ENCODE results near the gene MDC1. TPM values are rescaled to one million over a fixed set of nuclear protein-coding genes. Genes with fewer than 3 reads are reported as not detected.

MDC1 gene
- total RNA-seq, 1 donor from 2014 or later: 24.5 TPM

DNA sequence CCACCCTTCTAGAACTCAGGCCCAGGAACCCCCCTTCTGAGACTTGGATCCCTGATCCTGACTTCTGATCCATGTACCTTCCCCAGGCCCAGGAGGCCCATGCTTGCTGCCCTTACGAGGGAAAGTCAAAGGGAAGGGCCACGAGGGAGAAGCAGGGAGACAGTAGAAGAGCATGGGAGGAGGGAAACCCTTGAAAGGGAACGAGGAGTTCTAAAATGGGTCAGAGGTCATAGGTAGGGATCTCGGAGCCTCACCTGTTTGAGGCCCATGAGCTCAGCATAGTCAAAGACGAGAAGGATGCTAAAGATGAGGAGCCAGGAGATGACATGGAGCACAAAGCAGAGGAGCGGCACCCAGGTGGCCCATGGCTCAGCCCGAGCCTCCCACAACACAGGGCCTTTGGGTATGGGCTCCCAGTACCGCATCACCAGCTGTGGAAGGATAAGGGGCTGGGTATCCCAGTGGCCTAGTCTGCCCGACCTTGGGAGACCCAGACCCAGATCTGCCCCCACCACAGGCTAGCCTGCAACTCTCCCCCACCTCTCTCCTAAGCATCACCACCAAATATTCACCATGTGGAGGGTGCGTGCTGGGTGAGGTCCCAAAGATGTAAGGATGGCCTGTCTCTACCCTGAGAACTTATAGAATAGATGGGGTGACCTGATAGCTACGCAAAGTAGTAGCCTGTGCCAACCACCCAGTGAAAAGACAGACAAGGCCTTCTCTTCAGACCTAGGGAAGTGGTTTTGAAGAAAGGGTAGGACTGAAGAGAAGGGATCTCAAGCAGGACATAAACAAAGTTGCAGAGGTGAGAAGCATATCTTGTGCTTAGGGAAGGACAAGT is 27.8 kb downstream of the MDC1 start:
- peak; percentile 35 for DNase-seq
- peak overlapping the region; percentile 64 for H3K4me3 ChIP-seq
- ATAC-seq: no peak
- intact Hi-C loops (cut with DNase I): no loop called here
- H3K27ac ChIP-seq: peak overlapping the region; percentile 89
- peaks cover 51% of the 10 kb centered on the region for H3K4me1 ChIP-seq
- H3K9me3 ChIP-seq: no peaks in the 10 kb centered on the region
- H3K27me3 ChIP-seq (ENCODE audit: low read depth): no peaks in the 10 kb centered on the region
- TF ChIP-seq, protein P1, sequence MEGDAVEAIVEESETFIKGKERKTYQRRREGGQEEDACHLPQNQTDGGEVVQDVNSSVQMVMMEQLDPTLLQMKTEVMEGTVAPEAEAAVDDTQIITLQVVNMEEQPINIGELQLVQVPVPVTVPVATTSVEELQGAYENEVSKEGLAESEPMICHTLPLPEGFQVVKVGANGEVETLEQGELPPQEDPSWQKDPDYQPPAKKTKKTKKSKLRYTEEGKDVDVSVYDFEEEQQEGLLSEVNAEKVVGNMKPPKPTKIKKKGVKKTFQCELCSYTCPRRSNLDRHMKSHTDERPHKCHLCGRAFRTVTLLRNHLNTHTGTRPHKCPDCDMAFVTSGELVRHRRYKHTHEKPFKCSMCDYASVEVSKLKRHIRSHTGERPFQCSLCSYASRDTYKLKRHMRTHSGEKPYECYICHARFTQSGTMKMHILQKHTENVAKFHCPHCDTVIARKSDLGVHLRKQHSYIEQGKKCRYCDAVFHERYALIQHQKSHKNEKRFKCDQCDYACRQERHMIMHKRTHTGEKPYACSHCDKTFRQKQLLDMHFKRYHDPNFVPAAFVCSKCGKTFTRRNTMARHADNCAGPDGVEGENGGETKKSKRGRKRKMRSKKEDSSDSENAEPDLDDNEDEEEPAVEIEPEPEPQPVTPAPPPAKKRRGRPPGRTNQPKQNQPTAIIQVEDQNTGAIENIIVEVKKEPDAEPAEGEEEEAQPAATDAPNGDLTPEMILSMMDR (IDR thresholded peaks at IDR 0.05): no peak
- H3K36me3 ChIP-seq: no peaks in the 10 kb centered on the region

DNA sequence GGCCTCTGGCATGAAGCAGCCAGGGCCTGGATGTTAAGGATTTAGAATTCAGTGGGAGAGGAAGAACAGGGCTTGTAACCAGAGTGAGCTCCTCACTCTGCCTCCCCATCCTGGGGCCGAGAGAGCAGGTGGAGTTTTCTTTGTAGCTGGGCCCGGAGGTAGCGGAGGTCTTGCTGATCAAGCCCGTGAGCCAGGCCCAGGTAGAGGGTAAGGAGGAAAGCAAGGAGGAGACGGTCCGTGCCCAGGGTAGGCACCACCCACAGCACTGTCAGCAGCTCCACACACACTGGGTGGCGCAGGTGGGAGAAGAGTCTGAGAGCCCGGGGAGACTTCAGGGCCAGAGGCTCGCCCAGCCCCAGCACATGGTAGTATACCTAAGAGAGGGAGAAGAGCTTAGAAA is 28.5 kb downstream of the MDC1 start:
- Histone ChIP-seq H3K27ac (peak overlapping the region; percentile 89), H3K36me3 (no peaks in the 10 kb centered on the region), H3K9me3 (no peaks in the 10 kb centered on the region), H3K4me1 (peaks cover 51% of the 10 kb centered on the region), H3K27me3 (ENCODE audit: low read depth) (no peaks in the 10 kb centered on the region), H3K4me3 (peak overlapping the region; percentile 81)
- ATAC-seq (no peak), DNase-seq (peak; percentile 43)
- intact Hi-C loops (cut with DNase I): no loop called here
- TF ChIP-seq, protein P1 (IDR thresholded peaks at IDR 0.05): no peak

DNA sequence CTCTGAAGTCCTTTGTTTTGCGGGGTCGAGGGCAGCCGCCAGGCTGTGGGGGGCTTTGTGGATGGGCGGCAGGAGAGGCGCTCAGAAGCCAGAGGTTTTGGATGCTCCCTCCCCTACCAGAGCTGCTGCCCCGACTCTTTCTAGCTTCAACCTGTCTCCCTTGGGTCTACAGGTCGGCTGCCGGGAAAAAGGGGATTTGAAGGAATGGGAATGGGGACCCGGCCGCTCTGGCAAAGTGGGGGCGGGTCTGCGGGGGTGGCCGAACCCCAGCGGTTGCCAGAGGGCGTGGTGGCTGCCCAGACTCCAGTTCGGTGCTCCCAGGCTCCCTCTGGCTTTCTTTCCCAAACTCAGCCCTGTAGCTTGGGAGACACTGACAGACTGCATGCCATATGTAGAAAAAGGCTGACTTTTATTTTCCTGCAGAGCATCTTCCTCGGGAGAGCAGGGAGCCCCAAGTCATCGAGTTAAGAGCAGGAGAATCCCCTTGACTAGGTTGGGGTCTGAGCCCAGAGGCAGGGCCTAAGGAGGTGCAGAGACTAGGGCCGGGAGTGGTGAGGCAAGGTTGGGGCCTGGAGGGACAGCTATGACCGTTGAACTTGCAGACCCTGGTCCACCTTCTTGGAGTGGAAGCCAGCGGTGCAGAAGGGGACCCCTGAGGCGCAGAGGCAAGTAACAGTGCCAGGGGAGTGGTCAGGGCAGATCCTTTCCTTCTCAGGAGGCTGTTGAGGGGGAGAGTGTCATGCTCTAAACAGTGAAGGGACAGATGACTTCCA is 29.2 kb downstream of the MDC1 start:
- H3K4me3 ChIP-seq: peak overlapping the region; percentile 81
- DNase-seq (no peak), ATAC-seq (no peak)
- no peaks in the 10 kb centered on the region for H3K9me3 ChIP-seq
- intact Hi-C loops (cut with DNase I): no loop called here
- no peaks in the 10 kb centered on the region for H3K36me3 ChIP-seq
- H3K4me1 ChIP-seq: peaks cover 51% of the 10 kb centered on the region
- TF ChIP-seq, protein P1 (IDR thresholded peaks at IDR 0.05): no peak
- H3K27me3 ChIP-seq (ENCODE audit: low read depth): no peaks in the 10 kb centered on the region
- peak overlapping the region; percentile 89 for H3K27ac ChIP-seq

DNA sequence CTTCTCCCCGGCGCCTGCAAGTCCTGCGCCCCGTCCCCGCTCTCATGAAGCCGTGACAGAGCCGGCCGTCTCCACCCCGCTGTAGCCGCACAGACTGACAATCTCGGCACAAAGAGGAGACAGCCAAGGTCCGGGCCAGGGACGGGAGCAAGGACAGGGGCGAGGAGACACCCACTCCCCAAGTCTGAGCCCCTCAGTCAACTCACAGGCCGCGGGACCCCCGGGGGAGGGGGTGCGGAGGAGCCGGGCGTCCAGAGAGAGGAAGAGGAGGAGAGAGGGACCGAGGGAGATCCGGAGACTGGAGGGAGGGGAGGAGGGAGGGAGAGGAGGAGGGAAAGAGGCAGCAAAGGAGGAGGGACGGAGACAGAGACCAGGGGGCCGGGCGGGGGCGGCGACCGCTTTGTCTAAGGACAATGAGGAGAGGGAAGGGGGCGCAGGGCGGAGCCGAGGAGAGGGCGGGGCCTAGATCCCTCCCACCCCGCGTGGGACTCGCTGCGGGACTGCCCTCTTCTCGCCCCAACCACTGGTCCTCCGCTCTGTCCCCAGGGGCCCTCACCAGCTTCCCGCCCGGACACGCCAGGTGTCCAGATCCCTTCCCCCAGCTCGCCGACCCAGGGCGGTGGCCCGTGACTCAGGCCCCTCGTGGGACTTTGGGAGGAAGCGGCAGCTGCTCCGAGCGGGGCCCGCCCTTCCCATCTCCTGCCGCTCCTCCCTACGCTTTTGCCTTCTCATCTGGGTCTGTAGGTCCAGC is 30.0 kb downstream of the MDC1 start:
- H3K27me3 ChIP-seq (ENCODE audit: low read depth): no peaks in the 10 kb centered on the region
- H3K4me3 ChIP-seq: peak overlapping the region; percentile 81
- DNase-seq (peak; percentile 94), ATAC-seq (peak; percentile 65 to 75)
- peaks cover 54% of the 10 kb centered on the region for H3K4me1 ChIP-seq
- H3K36me3 ChIP-seq: no peaks in the 10 kb centered on the region
- H3K9me3 ChIP-seq: no peaks in the 10 kb centered on the region
- TF ChIP-seq, protein P1 (IDR thresholded peaks at IDR 0.05): no peak
- H3K27ac ChIP-seq: peak overlapping the region; percentile 89
- intact Hi-C loops (cut with DNase I): no loop called here

All from lower lobe of right lung (tissue), 2 donors.